H9 (cell line): ENCODE results near the gene ENPEP. TPM values are rescaled to one million over a fixed set of nuclear protein-coding genes. Genes with fewer than 3 reads are reported as not detected.

ENCODE experiments used
- DNase-seq: peaks from one replicate; pipeline ENCODE4 v3.0.0-alpha.2; 2017
- H2AFZ ChIP-seq: one replicate; pipeline ENCODE4 v1.6.1; 2013; ENCODE audit warnings: mild to moderate bottlenecking, low read length, control low read depth, moderate library complexity
- H2AK5ac ChIP-seq: 2 replicates; pipeline ENCODE4 v1.6.1; 2013; ENCODE audit warnings: low read length, control low read depth, mixed read lengths; ENCODE audit not compliant: insufficient read length
- H2BK120ac ChIP-seq: one replicate; pipeline ENCODE4 v1.6.1; 2013; ENCODE audit warnings: low read depth, mild to moderate bottlenecking, low read length, control low read depth, inconsistent platforms; ENCODE audit not compliant: poor library complexity, severe bottlenecking
- H2BK12ac ChIP-seq: 2 replicates; pipeline ENCODE4 v1.6.1; 2013; ENCODE audit warnings: low read length, control low read depth, mixed read lengths, low read depth; ENCODE audit not compliant: insufficient read length
- H2BK15ac ChIP-seq: 2 replicates; pipeline ENCODE4 v1.6.1; 2013; ENCODE audit warnings: low read depth, low read length, control low read depth
- H2BK20ac ChIP-seq: one replicate; pipeline ENCODE4 v1.6.1; 2013; ENCODE audit warnings: low read depth, mild to moderate bottlenecking, low read length, control low read depth, inconsistent platforms; ENCODE audit not compliant: poor library complexity, severe bottlenecking
- H2BK5ac ChIP-seq: 2 replicates; pipeline ENCODE4 v1.6.1; 2013; ENCODE audit warnings: low read length, control low read depth, mixed read lengths; ENCODE audit not compliant: insufficient read length
- H3K14ac ChIP-seq: 2 replicates; pipeline ENCODE4 v1.6.1; 2013; ENCODE audit warnings: low read length, control low read depth; ENCODE audit not compliant: insufficient read depth
- H3K18ac ChIP-seq: 2 replicates; pipeline ENCODE4 v1.6.1; 2013; ENCODE audit warnings: low read depth, mild to moderate bottlenecking, mixed read lengths, low read length, control low read depth; ENCODE audit not compliant: insufficient read length
- H3K23ac ChIP-seq: 2 replicates; pipeline ENCODE4 v1.6.1; 2013; ENCODE audit warnings: low read length, control low read depth, mixed read lengths, low read depth; ENCODE audit not compliant: insufficient read length
- H3K23me2 ChIP-seq: 2 replicates; pipeline ENCODE4 v1.6.1; 2013; ENCODE audit warnings: low read depth, mild to moderate bottlenecking, mixed read lengths, low read length, control low read depth; ENCODE audit not compliant: insufficient read length, poor library complexity, severe bottlenecking
- H3K27ac ChIP-seq: 2 replicates; pipeline ENCODE4 v1.5.1; 2013; ENCODE audit warnings: low read length, control low read depth, mixed read lengths, low read depth; ENCODE audit not compliant: insufficient read length
- H3K27me3 ChIP-seq: 2 replicates; pipeline ENCODE4 v1.6.1; 2013; ENCODE audit warnings: low read length, control low read depth, inconsistent platforms; ENCODE audit not compliant: insufficient read depth
- H3K4ac ChIP-seq: 2 replicates; pipeline ENCODE4 v1.6.1; 2013; ENCODE audit warnings: low read depth, mild to moderate bottlenecking, control low read depth, inconsistent platforms, low read length, moderate library complexity
- H3K4me1 ChIP-seq: 2 replicates; pipeline ENCODE4 v1.6.1; 2013; ENCODE audit warnings: low read length, control low read depth, inconsistent platforms; ENCODE audit not compliant: insufficient read depth
- H3K4me2 ChIP-seq: 2 replicates; pipeline ENCODE4 v1.6.1; 2013; ENCODE audit warnings: low read length, control low read depth, mixed read lengths; ENCODE audit not compliant: insufficient read length, insufficient read depth
- H3K56ac ChIP-seq: 2 replicates; pipeline ENCODE4 v1.6.1; 2013; ENCODE audit warnings: low read depth, mild to moderate bottlenecking, mixed read lengths, low read length, control low read depth; ENCODE audit not compliant: insufficient read length
- H3K79me1 ChIP-seq: 2 replicates; pipeline ENCODE4 v1.6.1; 2013; ENCODE audit warnings: low read depth, mild to moderate bottlenecking, moderate library complexity, low read length, control low read depth, inconsistent platforms; ENCODE audit not compliant: insufficient read depth, poor library complexity, severe bottlenecking
- H3K79me2 ChIP-seq: 2 replicates; pipeline ENCODE4 v1.6.1; 2013; ENCODE audit warnings: low read length, control low read depth, inconsistent platforms; ENCODE audit not compliant: insufficient read depth
- H3K9ac ChIP-seq: 2 replicates; pipeline ENCODE4 v1.6.1; 2013; ENCODE audit warnings: low read length, control low read depth, mixed read lengths; ENCODE audit not compliant: insufficient read length; ENCODE audit errors: extremely low read depth
- H3K9me3 ChIP-seq: one replicate; pipeline ENCODE4 v1.6.1; 2013; ENCODE audit warnings: low read depth, low read length, inconsistent platforms; ENCODE audit not compliant: control insufficient read depth
- H3T11ph ChIP-seq: one replicate; pipeline ENCODE4 v1.6.1; 2013; ENCODE audit warnings: mild to moderate bottlenecking, low read length, control low read depth, inconsistent platforms
- H4K20me1 ChIP-seq: one replicate; pipeline ENCODE4 v1.6.1; 2013; ENCODE audit not compliant: control insufficient read depth, insufficient read length, insufficient read depth
- H4K5ac ChIP-seq: 2 replicates; pipeline ENCODE4 v1.6.1; 2013; ENCODE audit warnings: low read depth, mild to moderate bottlenecking, mixed read lengths, low read length, control low read depth; ENCODE audit not compliant: insufficient read length
- H4K8ac ChIP-seq: replicated peaks from 2 replicates; pipeline ENCODE4 v1.6.1; 2013; ENCODE audit warnings: low read length, control low read depth, mixed read lengths, low read depth; ENCODE audit not compliant: insufficient read length
- H4K91ac ChIP-seq: 2 replicates; pipeline ENCODE4 v1.6.1; 2013; ENCODE audit warnings: low read depth, mild to moderate bottlenecking, moderate library complexity, mixed read lengths, low read length, control low read depth; ENCODE audit not compliant: insufficient read length
- H3K27ac Mint-ChIP-seq, 3 experiments: 2 replicates in 2 of 3; 3 replicates in 1 of 3; pipeline ENCODE4 v1.8.0; 2020 to 2021; ENCODE audit warnings: mixed read lengths in 3 of 3, mild to moderate bottlenecking in 1 of 3, moderate library complexity in 1 of 3
- H3K27me3 Mint-ChIP-seq: 2 replicates; pipeline ENCODE4 v1.8.0; 2021; ENCODE audit warnings: low read depth, mild to moderate bottlenecking, moderate library complexity, mixed read lengths
- H3K36me3 Mint-ChIP-seq, 3 experiments: 2 replicates in 2 of 3; 3 replicates in 1 of 3; pipeline ENCODE4 v1.8.0; 2020 to 2021; ENCODE audit warnings: low read depth in 3 of 3, mixed read lengths in 3 of 3; ENCODE audit not compliant: insufficient read depth in 1 of 3
- H3K4me1 Mint-ChIP-seq, 2 experiments: 2 replicates each; pipeline ENCODE4 v1.8.0; 2020; ENCODE audit warnings: mixed read lengths in 2 of 2
- H3K4me3 Mint-ChIP-seq, 2 experiments: 2 replicates in 1 of 2; 3 replicates in 1 of 2; pipeline ENCODE4 v1.8.0; 2020 to 2021; ENCODE audit warnings: mild to moderate bottlenecking in 2 of 2, mixed read lengths in 2 of 2, moderate library complexity in 1 of 2
- H3K9me3 Mint-ChIP-seq, 2 experiments: 2 replicates in 1 of 2; 3 replicates in 1 of 2; pipeline ENCODE4 v1.8.0; 2020; ENCODE audit warnings: mild to moderate bottlenecking in 2 of 2, mixed read lengths in 2 of 2, moderate library complexity in 1 of 2
- CTCF ChIP-seq: fragments of 200-600 bp; sonication (generic); conservative IDR thresholded peaks from 3 replicates; pipeline ENCODE4 v1.8.0; 2021; ENCODE audit warnings: antibody characterized with exemption, mild to moderate bottlenecking
- WGBS: extraction: QIAGEN DNeasy Blood & Tissue Kit; methylation state at CpG from one replicate; pipeline ENCODE4 v1.1.7; 2013; ENCODE audit warnings: missing lambda C conversion rate, low lambda C conversion rate, mixed read lengths; ENCODE audit not compliant: insufficient read length; ENCODE audit errors: extremely low coverage; 5-methylcytosine and 5-hydroxymethylcytosine counted together
- total RNA-seq: library from RNA; stranded (reverse); gene quantifications from 2 replicates; pipeline ENCODE4 v1.2.1, GENCODE V29; 2021

Gene ENPEP
- total RNA-seq, 1 experiment from 2014 or later = 0.44 TPM

- Mint-ChIP-seq H3K9me3 (no peaks in the 10 kb centered on the region), H3K36me3 (no peaks in the 10 kb centered on the region), H3K4me1 (no peaks in the 10 kb centered on the region), H3K27me3 (no peaks in the 10 kb centered on the region; the same call in none of the 2 replicates), H3K27ac (no peak overlapping the region; a peak in 1 of 7 replicates), H3K4me3 (no peak overlapping the region)
- H4K8ac ChIP-seq = no peak overlapping the region
- no peak overlapping the region for H2AFZ ChIP-seq
- no peak overlapping the region for H4K5ac ChIP-seq
- no peak overlapping the region for H3K56ac ChIP-seq
- no peak for DNase-seq
- no peak overlapping the region for H2BK15ac ChIP-seq
- H2BK120ac ChIP-seq = no peak overlapping the region
- no peak overlapping the region for H2BK5ac ChIP-seq
- no peak overlapping the region for H3K14ac ChIP-seq
- H3K23me2 ChIP-seq = no peaks in the 10 kb centered on the region
- no peak overlapping the region for H2BK12ac ChIP-seq
- no peaks in the 10 kb centered on the region for H3K4me1 ChIP-seq
- H2AK5ac ChIP-seq = no peak overlapping the region
- H3K79me1 ChIP-seq = no peaks in the 10 kb centered on the region
- no peak overlapping the region for H3T11ph ChIP-seq
- no CpG with 5 or more reads among the region's 2 CpGs for WGBS
- H3K79me2 ChIP-seq = no peaks in the 10 kb centered on the region
- H3K27me3 ChIP-seq = no peaks in the 10 kb centered on the region
- H3K18ac ChIP-seq = no peak overlapping the region
- H3K9me3 ChIP-seq = no peaks in the 10 kb centered on the region
- no peak overlapping the region for H3K27ac ChIP-seq
- no peak overlapping the region for H3K23ac ChIP-seq
- no peak overlapping the region for H3K4me2 ChIP-seq
- no peak for TF ChIP-seq CTCF
- H3K9ac ChIP-seq = no peak overlapping the region
- no peak overlapping the region for H4K91ac ChIP-seq
- no peak overlapping the region for H3K4ac ChIP-seq
- H4K20me1 ChIP-seq = no peaks in the 10 kb centered on the region
- H2BK20ac ChIP-seq = no peak overlapping the region
Measured at GRCh38 chr4:110442788-110443187, 33.2 kb upstream of the ENPEP start.
